A673 (cell line): ENCODE results near the gene FGGY. TPM values are rescaled to one million over a fixed set of nuclear protein-coding genes. Genes with fewer than 3 reads are reported as not detected.

Source experiments
- BruUV-seq: library from RNA; stranded (reverse); fragments of 400-500 nt; replicated peaks from 2 replicates; lab custom pipeline; 2021; lab: Mats Ljungman, UMichigan
- CTCF ChIA-PET: fragments of 300-600 bp; sonication (Branson Sonifier 250); formaldehyde crosslinking; loops from one replicate; lab custom pipeline; 2022; ENCODE audit warnings: antibody characterized with exemption; lab: Charles Lee
- POLR2A ChIA-PET: fragments of 300-600 bp; sonication (Branson Sonifier 250); formaldehyde crosslinking; loops from one replicate; lab custom pipeline; 2022; ENCODE audit warnings: antibody characterized with exemption; ENCODE audit not compliant: low non-redundant PET; lab: Charles Lee
- DNase-seq: peaks from one replicate; pipeline ENCODE4 v3.0.0-alpha.2; 2015; ENCODE audit warnings: low spot score
- H3K27ac ChIP-seq: fragments of 200-600 bp; sonication (generic); 2 replicates; pipeline ENCODE4 v1.5.1; 2016; ENCODE audit warnings: mixed run types, low read depth, mild to moderate bottlenecking, mixed read lengths, antibody characterized with exemption, low read length; ENCODE audit not compliant: poor library complexity, severe bottlenecking
- H3K27me3 ChIP-seq: fragments of 200-600 bp; sonication (generic); replicated peaks from 2 replicates; pipeline ENCODE4 v1.6.1; 2017; ENCODE audit warnings: mixed run types, low read depth, mild to moderate bottlenecking, mixed read lengths, antibody characterized with exemption, low read length; ENCODE audit not compliant: insufficient read depth, poor library complexity
- H3K36me3 ChIP-seq: fragments of 200-600 bp; sonication (generic); 2 replicates; pipeline ENCODE4 v1.6.1; 2016; ENCODE audit warnings: mixed run types, mild to moderate bottlenecking, mixed read lengths, antibody characterized with exemption, low read length; ENCODE audit not compliant: insufficient read depth, poor library complexity, severe bottlenecking
- H3K4me1 ChIP-seq: fragments of 200-600 bp; sonication (generic); 2 replicates; pipeline ENCODE4 v1.6.1; 2017; ENCODE audit warnings: mixed run types, mild to moderate bottlenecking, mixed read lengths, antibody characterized with exemption, low read length; ENCODE audit not compliant: insufficient read depth, poor library complexity, severe bottlenecking
- H3K4me3 ChIP-seq: fragments of 200-600 bp; sonication (generic); 2 replicates; pipeline ENCODE4 v1.5.1; 2016; ENCODE audit warnings: low read depth, mixed run types, mild to moderate bottlenecking, mixed read lengths, low read length; ENCODE audit not compliant: poor library complexity, severe bottlenecking
- H3K9me3 ChIP-seq: fragments of 200-600 bp; sonication (generic); 2 replicates; pipeline ENCODE4 v1.6.1; 2016; ENCODE audit warnings: mixed run types, low read depth, mild to moderate bottlenecking, mixed read lengths, antibody characterized with exemption, low read length; ENCODE audit not compliant: poor library complexity, severe bottlenecking
- EZH2 ChIP-seq: fragments of 200-600 bp; sonication (generic); IDR thresholded peaks from 2 replicates; pipeline ENCODE4 v1.6.1; 2017; ENCODE audit warnings: borderline replicate concordance, low read depth, mild to moderate bottlenecking, mixed read lengths, antibody characterized with exemption, low read length; ENCODE audit not compliant: poor library complexity, severe bottlenecking
- intact Hi-C: fragments of 100-400 bp; cut with micrococcal nuclease; formaldehyde crosslinking; loops from one replicate; pipeline ENCODE4 v1.10.0; 2022; ENCODE audit not compliant: unreplicated experiment
- total RNA-seq: library from RNA; stranded (reverse); gene quantifications from 2 replicates; pipeline ENCODE4 v1.2.3, GENCODE V29; 2021
- TF ChIP-seq, protein P1 (sequence below): fragments of 300-800, 200-600 bp; sonication (generic); conservative IDR thresholded peaks from 2 replicates; pipeline ENCODE4 v1.5.1; 2017; ENCODE audit warnings: low read depth, mild to moderate bottlenecking, antibody characterized with exemption, low read length, moderate library complexity, mixed read lengths

Gene FGGY
- total RNA-seq, 1 experiment from 2014 or later, result 2.6 TPM

DNA sequence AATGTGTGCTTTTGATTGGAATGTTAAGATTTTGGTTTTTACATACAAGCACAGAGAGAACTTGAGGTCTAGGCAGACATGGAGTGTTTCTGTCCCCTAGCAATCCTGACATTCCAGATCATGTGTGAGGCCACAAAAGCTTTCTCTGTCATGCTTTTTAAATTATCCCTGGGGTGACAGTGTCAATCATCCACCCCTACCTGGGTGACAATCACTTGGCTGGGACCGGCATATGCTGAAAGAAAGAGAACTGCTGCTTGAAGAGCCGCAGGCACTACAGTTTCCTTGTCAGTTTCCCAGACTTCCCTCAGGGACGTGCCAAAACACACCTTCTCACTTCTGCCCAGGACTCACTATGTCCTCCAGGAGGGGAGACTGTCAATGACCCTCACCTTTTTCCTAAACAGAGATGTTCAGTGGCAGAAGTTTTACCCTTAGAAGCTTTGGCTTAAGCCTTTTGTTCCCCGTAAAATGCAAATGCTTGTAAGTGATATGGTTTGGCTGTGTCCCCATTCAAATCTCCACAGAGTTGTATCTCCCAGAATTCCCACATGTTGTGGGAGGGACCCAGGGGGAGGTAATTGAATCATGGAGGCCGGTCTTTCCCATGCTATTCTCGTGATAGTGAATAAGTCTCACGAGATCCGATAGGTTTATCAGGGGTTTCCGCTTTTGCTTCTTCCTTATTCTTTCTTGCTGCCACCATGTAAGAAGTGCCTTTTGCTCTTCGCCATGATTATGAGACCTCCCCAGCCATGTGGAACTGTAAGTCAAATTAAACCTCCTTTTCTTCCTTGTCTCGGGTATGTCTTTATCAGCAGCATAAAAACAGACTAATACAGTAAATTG lies 217.4 kb downstream of the FGGY start:
- H3K9me3 ChIP-seq, result no peaks in the 10 kb centered on the region
- CTCF ChIA-PET, result no interaction called here
- no peaks in the 10 kb centered on the region for H3K27me3 ChIP-seq
- intact Hi-C loops, result loop anchor here (10.0 kb wide), 1 partner anchor 241 kb away; no protein-coding TSS in a partner anchor
- POLR2A ChIA-PET, result interaction anchor here (0.6 kb wide), 1 partner anchor 40 kb away, joined by 3 read pairs; no protein-coding TSS in a partner anchor
- BruUV-seq, result no TSS peak
- no peaks in the 10 kb centered on the region for H3K36me3 ChIP-seq
- H3K4me3 ChIP-seq, result no peak overlapping the region
- TF ChIP-seq, protein P1, sequence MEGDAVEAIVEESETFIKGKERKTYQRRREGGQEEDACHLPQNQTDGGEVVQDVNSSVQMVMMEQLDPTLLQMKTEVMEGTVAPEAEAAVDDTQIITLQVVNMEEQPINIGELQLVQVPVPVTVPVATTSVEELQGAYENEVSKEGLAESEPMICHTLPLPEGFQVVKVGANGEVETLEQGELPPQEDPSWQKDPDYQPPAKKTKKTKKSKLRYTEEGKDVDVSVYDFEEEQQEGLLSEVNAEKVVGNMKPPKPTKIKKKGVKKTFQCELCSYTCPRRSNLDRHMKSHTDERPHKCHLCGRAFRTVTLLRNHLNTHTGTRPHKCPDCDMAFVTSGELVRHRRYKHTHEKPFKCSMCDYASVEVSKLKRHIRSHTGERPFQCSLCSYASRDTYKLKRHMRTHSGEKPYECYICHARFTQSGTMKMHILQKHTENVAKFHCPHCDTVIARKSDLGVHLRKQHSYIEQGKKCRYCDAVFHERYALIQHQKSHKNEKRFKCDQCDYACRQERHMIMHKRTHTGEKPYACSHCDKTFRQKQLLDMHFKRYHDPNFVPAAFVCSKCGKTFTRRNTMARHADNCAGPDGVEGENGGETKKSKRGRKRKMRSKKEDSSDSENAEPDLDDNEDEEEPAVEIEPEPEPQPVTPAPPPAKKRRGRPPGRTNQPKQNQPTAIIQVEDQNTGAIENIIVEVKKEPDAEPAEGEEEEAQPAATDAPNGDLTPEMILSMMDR, result no peak
- TF ChIP-seq EZH2, result no peak
- no peak for DNase-seq
- H3K4me1 ChIP-seq, result no peaks in the 10 kb centered on the region
- H3K27ac ChIP-seq, result no peak overlapping the region

DNA sequence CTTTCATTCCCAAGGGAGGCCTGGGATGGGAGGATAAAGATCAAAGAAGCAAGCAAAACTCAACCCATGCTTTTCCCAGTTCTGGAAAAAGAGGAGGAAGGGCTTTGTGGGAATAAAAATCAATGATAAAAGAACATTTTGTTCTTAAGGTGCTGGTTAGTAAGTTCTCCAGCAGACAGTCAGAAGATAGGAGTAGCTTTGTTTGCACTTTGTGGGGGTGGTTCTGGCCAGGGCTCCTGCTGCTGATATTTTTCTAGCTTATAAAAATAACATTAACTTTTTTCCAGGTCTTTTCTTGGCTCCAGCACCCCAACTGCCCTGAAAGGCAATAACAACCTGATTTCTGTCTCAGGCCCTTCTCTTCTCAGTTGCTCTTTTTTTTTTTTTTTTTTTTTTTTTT lies 220.0 kb downstream of the FGGY start:
- Histone ChIP-seq H3K4me1 (no peaks in the 10 kb centered on the region), H3K36me3 (no peaks in the 10 kb centered on the region), H3K9me3 (no peaks in the 10 kb centered on the region), H3K27me3 (no peaks in the 10 kb centered on the region), H3K27ac (no peak overlapping the region), H3K4me3 (no peak overlapping the region)
- CTCF ChIA-PET, result no interaction called here
- no peak for DNase-seq
- POLR2A ChIA-PET, result no interaction called here
- no TSS peak for BruUV-seq
- TF ChIP-seq, protein P1, result no peak
- TF ChIP-seq EZH2, result no peak
- intact Hi-C loops, result loop anchor here (10.0 kb wide), 1 partner anchor 238 kb away; no protein-coding TSS in a partner anchor

DNA sequence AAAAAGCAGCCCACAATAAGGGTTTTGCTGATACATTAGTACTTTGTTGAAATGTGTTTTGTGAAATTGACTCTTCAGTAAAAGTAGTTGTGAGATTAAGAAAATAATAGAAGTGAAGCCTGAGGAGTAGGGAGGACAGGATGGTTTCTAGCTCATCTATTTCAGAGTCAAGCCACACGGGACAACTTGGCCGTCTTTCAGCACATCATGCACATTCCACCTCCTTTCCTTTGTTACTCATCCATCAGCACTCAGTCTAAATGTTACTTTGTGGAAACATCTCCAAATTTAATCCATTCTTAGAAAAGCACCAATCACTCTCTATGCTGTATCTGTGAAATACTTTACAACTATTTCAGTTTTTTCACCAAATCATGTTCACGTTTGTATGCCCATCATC lies 223.3 kb downstream of the FGGY start:
- no peak for DNase-seq
- ChIA-PET CTCF (no interaction called here), POLR2A (no interaction called here)
- Histone ChIP-seq H3K36me3 (no peaks in the 10 kb centered on the region), H3K27ac (no peak overlapping the region), H3K4me3 (no peak overlapping the region), H3K9me3 (no peaks in the 10 kb centered on the region), H3K4me1 (no peaks in the 10 kb centered on the region), H3K27me3 (no peaks in the 10 kb centered on the region)
- TF ChIP-seq, protein P1, result no peak
- TF ChIP-seq EZH2, result no peak
- intact Hi-C loops, result no loop called here
- BruUV-seq, result no TSS peak
